ENCODE results near the gene HDGFL1.

GRCh38 chr6:22589118-22589517, 19.8 kb downstream of the HDGFL1 start:
- no peak for TF ChIP-seq POLR2A (IDR thresholded peaks at IDR 0.05)
- TF ChIP-seq, protein P1, sequence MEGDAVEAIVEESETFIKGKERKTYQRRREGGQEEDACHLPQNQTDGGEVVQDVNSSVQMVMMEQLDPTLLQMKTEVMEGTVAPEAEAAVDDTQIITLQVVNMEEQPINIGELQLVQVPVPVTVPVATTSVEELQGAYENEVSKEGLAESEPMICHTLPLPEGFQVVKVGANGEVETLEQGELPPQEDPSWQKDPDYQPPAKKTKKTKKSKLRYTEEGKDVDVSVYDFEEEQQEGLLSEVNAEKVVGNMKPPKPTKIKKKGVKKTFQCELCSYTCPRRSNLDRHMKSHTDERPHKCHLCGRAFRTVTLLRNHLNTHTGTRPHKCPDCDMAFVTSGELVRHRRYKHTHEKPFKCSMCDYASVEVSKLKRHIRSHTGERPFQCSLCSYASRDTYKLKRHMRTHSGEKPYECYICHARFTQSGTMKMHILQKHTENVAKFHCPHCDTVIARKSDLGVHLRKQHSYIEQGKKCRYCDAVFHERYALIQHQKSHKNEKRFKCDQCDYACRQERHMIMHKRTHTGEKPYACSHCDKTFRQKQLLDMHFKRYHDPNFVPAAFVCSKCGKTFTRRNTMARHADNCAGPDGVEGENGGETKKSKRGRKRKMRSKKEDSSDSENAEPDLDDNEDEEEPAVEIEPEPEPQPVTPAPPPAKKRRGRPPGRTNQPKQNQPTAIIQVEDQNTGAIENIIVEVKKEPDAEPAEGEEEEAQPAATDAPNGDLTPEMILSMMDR (IDR thresholded peaks at IDR 0.05), result no peak

Data from testis (tissue), 2 donors.